GM19372 (cell line): Measurements from ENCODE around the gene ZNF69.
"Not testable (repeated sequence)": the region's sequence is repeated elsewhere in the genome, so short reads cannot be mapped to it uniquely, and the experiment has no call there.

Source experiments
- ATAC-seq: cut with Tn5 transposase; IDR thresholded peaks from one replicate; pipeline ENCODE4 v1.9.1; 2021; ENCODE audit warnings: mild to moderate bottlenecking, low read depth, moderate library complexity; ENCODE audit not compliant: unreplicated experiment

ZNF69 gene

DNA sequence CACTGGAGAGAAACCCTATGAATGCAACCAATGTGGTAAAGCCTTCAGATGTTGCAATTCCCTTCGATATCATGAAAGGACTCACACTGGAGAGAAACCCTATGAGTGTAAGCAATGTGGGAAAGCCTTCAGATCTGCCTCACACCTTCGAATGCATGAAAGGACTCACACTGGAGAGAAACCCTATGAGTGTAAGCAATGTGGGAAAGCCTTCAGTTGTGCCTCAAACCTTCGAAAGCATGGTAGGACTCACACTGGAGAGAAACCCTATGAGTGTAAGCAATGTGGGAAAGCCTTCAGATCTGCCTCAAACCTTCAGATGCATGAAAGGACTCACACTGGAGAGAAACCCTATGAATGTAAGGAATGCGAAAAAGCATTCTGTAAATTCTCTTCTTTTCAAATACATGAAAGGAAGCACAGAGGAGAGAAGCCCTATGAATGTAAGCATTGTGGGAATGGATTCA lies 62.1 kb downstream of the ZNF69 start:
- ATAC-seq, result not testable (repeated sequence)

GRCh38 chr19:11950312-11950711 lies 62.7 kb downstream of the ZNF69 start:
- ATAC-seq, result no peak
